Gastrocnemius medialis (tissue), 4 donors: ENCODE results near the gene EFS. TPM values are rescaled to one million over a fixed set of nuclear protein-coding genes. Genes with fewer than 3 reads are reported as not detected.

ENCODE experiments used
- ATAC-seq, 2 donors: fragments of 150-250 bp; one replicate each; pipeline ENCODE4 v1.9.1; 2016
- DNase-seq, 2 donors: peaks; one replicate each; pipeline ENCODE4 v3.0.0-alpha.2; 2019
- H3K27ac ChIP-seq, 4 donors: fragments of 200-600 bp; sonication (generic); 1 replicate in 1 of 4; 2 replicates in 3 of 4; pipeline ENCODE4 v1.5.1; 2016 to 2018; ENCODE audit warnings: mild to moderate bottlenecking in 2 of 4, moderate library complexity in 1 of 4
- H3K27me3 ChIP-seq, 3 donors: fragments of 200-600 bp; sonication (generic) in 2 of 3; 1 replicate in 1 of 3; 2 replicates in 2 of 3; pipeline versions ENCODE4 v1.5.1 to v1.6.0; 2016 to 2019; ENCODE audit warnings: mild to moderate bottlenecking in 1 of 3, moderate library complexity in 1 of 3
- H3K36me3 ChIP-seq, 2 donors: fragments of 200-600 bp; sonication (generic) in 1 of 2; one replicate each; pipeline ENCODE4 v1.5.1; 2017 to 2018
- H3K4me1 ChIP-seq, 2 donors: fragments of 200-600 bp; sonication (generic) in 1 of 2; one replicate each; pipeline ENCODE4 v1.5.1; 2016 to 2017; ENCODE audit warnings: mild to moderate bottlenecking in 2 of 2
- H3K4me3 ChIP-seq, 4 donors: fragments of 200-600 bp; sonication (generic) in 3 of 4; 1 replicate in 1 of 4; 2 replicates in 3 of 4; pipeline ENCODE4 v1.5.1; 2016 to 2019; ENCODE audit warnings: mild to moderate bottlenecking in 2 of 4
- H3K9me3 ChIP-seq, 3 donors: fragments of 200-600 bp; sonication (generic) in 2 of 3; 1 replicate in 1 of 3; 2 replicates in 2 of 3; pipeline ENCODE4 v1.5.1; 2016 to 2019
- POLR2A ChIP-seq, 2 donors: fragments of 450-650 bp; IDR thresholded peaks; one replicate each; pipeline ENCODE4 v1.6.1; 2017; ENCODE audit warnings: antibody characterized with exemption in 2 of 2, mild to moderate bottlenecking in 2 of 2, moderate library complexity in 2 of 2
- in situ Hi-C, 4 donors: fragments of 200-750 bp; cut with MboI; loops; one replicate each; pipeline versions ENCODE4 v1.15.0 to v1.8.0; 2017; ENCODE audit warnings: low sequenced_read_pairs in 4 of 4
- intact Hi-C: fragments of 100-400 bp; cut with DNase I; formaldehyde crosslinking; loops from one replicate; pipeline ENCODE4 v1.15.1; 2023; ENCODE audit warnings: low total_unique reads
- total RNA-seq, 4 donors: library from RNA; depleted of rRNA; stranded (reverse); fragments of >200 nt; gene quantifications; one replicate each; pipeline versions ENCODE4 v1.1.0 to v1.2.3, GENCODE V29; 2016
- TF ChIP-seq, protein P1 (sequence below), 5 experiments: fragments of 450-650 bp in 3 of 5; fragments of 200-600 bp in 2 of 5; sonication (generic) in 2 of 5; IDR thresholded peaks in 4 of 5; conservative IDR thresholded peaks in 1 of 5; 1 replicate in 4 of 5; 2 replicates in 1 of 5; pipeline ENCODE4 v1.5.1; 2016 to 2019; ENCODE audit warnings: antibody characterized with exemption in 5 of 5, mild to moderate bottlenecking in 3 of 5, moderate library complexity in 3 of 5

EFS gene
- total RNA-seq, 4 donors from 2014 or later, result 0.31 to 4.1 (median 1.6) TPM

GRCh38 chr14:23324993-23325392 lies 40.0 kb downstream of the EFS start:
- in situ Hi-C loops, result loop anchor here (5.0 to 25.0 kb wide), 10 partner anchors 57 to 1112 kb away; partner anchors contain the start of genes AP1G2 (in 2 of the 4), NGDN (in 2 of the 4), THTPA (in 2 of the 4) and ZFHX2 (in 2 of the 4)
- no peak for DNase-seq
- H3K36me3 ChIP-seq, result peaks cover 0 to 34% of the 10 kb centered on the region in 2 donors
- intact Hi-C loops, result loop anchor here (5.0 to 10.0 kb wide), 3 partner anchors 58 to 560 kb away; partner anchors contain the start of genes OXA1L and THTPA
- no peaks in the 10 kb centered on the region for H3K9me3 ChIP-seq
- no peak overlapping the region for H3K4me3 ChIP-seq
- H3K4me1 ChIP-seq, result peaks cover 13 to 25% of the 10 kb centered on the region in 2 donors
- no peak overlapping the region for H3K27ac ChIP-seq
- H3K27me3 ChIP-seq, result no peaks in the 10 kb centered on the region
- no peak for ATAC-seq
- no peak for TF ChIP-seq POLR2A (IDR thresholded peaks at IDR 0.05)
- TF ChIP-seq, protein P1, sequence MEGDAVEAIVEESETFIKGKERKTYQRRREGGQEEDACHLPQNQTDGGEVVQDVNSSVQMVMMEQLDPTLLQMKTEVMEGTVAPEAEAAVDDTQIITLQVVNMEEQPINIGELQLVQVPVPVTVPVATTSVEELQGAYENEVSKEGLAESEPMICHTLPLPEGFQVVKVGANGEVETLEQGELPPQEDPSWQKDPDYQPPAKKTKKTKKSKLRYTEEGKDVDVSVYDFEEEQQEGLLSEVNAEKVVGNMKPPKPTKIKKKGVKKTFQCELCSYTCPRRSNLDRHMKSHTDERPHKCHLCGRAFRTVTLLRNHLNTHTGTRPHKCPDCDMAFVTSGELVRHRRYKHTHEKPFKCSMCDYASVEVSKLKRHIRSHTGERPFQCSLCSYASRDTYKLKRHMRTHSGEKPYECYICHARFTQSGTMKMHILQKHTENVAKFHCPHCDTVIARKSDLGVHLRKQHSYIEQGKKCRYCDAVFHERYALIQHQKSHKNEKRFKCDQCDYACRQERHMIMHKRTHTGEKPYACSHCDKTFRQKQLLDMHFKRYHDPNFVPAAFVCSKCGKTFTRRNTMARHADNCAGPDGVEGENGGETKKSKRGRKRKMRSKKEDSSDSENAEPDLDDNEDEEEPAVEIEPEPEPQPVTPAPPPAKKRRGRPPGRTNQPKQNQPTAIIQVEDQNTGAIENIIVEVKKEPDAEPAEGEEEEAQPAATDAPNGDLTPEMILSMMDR (IDR thresholded peaks at IDR 0.05 in 4 of 5, conservative IDR thresholded peaks at IDR 0.05 in 1 of 5), result no peak

DNA sequence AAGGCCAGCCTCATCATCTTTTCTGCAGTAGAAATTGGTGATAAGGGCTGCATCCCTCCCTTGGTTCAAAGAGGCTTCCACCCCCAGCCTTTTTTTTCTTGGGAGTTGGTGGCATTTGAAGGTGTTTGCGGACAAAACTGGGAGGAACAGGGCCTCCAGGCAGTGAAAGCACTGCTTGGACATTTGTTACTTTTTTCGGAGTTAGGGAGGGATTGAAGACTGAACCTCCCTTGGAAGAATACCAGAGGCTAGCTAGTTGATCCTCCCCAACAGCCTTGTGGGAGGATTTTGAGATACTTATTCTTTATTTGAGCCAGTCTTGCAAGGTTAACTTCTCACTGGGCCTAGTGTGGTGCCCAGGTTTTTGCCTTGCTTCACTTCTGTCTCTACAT lies 40.5 kb downstream of the EFS start:
- TF ChIP-seq POLR2A (IDR thresholded peaks at IDR 0.05), result no peak
- TF ChIP-seq, protein P1 (IDR thresholded peaks at IDR 0.05 in 4 of 5, conservative IDR thresholded peaks at IDR 0.05 in 1 of 5), result no peak
- H3K27me3 ChIP-seq, result no peaks in the 10 kb centered on the region
- ATAC-seq (no peak), DNase-seq (no peak)
- intact Hi-C loops, result loop anchor here (5.0 to 10.0 kb wide), 2 partner anchors 233 to 560 kb away; partner anchors contain the start of genes OXA1L and THTPA
- no peak overlapping the region for H3K4me3 ChIP-seq
- peaks cover 0 to 34% of the 10 kb centered on the region in 2 donors for H3K36me3 ChIP-seq
- no peaks in the 10 kb centered on the region for H3K9me3 ChIP-seq
- peaks cover 13 to 25% of the 10 kb centered on the region in 2 donors for H3K4me1 ChIP-seq
- no peak overlapping the region for H3K27ac ChIP-seq
- in situ Hi-C loops, result loop anchor here in 3 of 4 donors (10.0 to 25.0 kb wide), 7 partner anchors 140 to 1113 kb away; partner anchors contain the start of genes NGDN (in 2 of the 3), ABHD4 (in 1 of the 3), AP1G2 (in 1 of the 3) and CBLN3 (in 1 of the 3)

DNA sequence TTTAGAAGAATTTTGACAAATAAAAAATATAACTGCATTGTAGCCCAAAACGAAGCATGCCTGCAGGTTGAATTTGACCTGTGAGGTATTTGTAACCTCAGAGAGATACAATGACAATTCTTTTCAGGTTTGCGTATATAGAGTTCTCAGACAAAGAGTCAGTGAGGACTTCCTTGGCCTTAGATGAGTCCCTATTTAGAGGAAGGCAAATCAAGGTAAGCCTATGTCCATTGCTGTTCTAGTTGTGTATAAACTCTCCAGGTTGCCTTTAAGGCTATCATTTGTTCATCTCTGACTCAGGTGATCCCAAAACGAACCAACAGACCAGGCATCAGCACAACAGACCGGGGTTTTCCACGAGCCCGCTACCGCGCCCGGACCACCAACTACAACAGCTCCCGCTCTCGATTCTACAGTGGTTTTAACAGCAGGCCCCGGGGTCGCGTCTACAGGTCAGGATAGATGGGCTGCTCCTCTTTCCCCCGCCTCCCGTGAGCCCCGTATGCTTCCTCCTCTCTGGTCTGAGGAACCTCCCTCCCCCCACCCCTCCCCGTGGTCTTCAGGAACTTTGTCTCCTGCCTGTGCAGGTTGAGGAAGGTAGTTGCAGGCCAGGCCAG lies 41.0 kb downstream of the EFS start:
- ATAC-seq (no peak), DNase-seq (no peak)
- Histone ChIP-seq H3K27me3 (no peaks in the 10 kb centered on the region), H3K4me3 (no peak overlapping the region), H3K36me3 (peaks cover 0 to 34% of the 10 kb centered on the region in 2 donors), H3K4me1 (peaks cover 13 to 25% of the 10 kb centered on the region in 2 donors), H3K27ac (no peak overlapping the region), H3K9me3 (no peaks in the 10 kb centered on the region)
- in situ Hi-C loops (loop anchor here in 3 of 4 donors (10.0 to 25.0 kb wide), 7 partner anchors 141 to 1113 kb away; partner anchors contain the start of genes NGDN (in 2 of the 3), ABHD4 (in 1 of the 3), AP1G2 (in 1 of the 3) and CBLN3 (in 1 of the 3)), intact Hi-C loops (loop anchor here (5.0 to 10.0 kb wide), 2 partner anchors 233 to 559 kb away; partner anchors contain the start of genes OXA1L and THTPA)
- no peak for TF ChIP-seq POLR2A (IDR thresholded peaks at IDR 0.05)
- TF ChIP-seq, protein P1 (IDR thresholded peaks at IDR 0.05 in 4 of 5, conservative IDR thresholded peaks at IDR 0.05 in 1 of 5), result no peak

DNA sequence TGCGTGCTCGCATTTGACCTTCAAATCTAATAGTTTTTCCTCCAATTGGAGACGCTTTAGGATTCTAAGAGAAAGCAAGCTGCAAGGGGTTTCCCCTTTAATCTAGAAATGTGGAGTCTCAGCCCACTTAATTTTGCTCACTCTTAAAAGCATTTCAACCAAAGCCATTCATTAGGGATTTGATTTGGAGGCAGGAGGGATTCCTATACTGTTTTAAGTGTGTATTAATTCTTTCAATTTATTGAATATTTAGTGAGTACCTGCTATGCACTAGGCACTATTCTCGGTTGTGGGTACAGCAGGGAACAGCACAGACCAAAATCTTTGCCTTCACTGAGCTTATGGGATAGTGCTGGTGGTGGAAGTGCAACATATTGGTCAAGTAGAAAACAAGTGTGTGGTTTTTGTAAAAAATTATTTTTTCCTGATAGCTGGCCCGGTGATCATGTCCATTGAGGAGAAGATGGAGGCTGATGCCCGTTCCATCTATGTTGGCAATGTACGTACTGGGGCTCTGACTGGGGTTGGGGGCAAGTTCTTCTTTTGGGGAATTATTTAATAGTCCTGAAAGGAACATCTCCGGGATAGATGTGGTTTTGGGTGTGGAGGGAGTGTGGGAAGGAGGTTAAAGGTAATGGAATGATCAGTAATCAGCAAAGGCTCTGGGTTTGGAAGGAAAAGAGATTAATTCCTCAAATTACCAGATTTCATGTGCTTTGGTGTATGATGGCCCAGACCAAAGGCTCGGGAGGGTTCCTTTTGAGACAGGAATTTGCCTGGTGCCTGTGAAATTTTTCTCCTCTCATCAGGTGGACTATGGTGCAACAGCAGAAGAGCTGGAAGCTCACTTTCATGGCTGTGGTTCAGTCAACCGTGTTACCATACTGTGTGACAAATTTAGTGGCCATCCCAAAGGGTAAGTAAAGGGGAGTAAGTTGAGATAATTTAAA lies 42.1 kb downstream of the EFS start:
- TF ChIP-seq, protein P1 (IDR thresholded peaks at IDR 0.05 in 4 of 5, conservative IDR thresholded peaks at IDR 0.05 in 1 of 5), result no peak
- no peak for TF ChIP-seq POLR2A (IDR thresholded peaks at IDR 0.05)
- H3K36me3 ChIP-seq, result peaks cover 0 to 34% of the 10 kb centered on the region in 2 donors
- no peak for ATAC-seq
- H3K9me3 ChIP-seq, result no peaks in the 10 kb centered on the region
- no peak for DNase-seq
- H3K27ac ChIP-seq, result peak overlapping the region; percentile 98 to 100 (median 99)
- no peaks in the 10 kb centered on the region for H3K27me3 ChIP-seq
- H3K4me3 ChIP-seq, result peak overlapping the region; percentile 90 to 100 (median 96)
- intact Hi-C loops (loop anchor here (5.0 to 10.0 kb wide), 2 partner anchors 234 to 558 kb away; partner anchors contain the start of genes OXA1L and THTPA), in situ Hi-C loops (loop anchor here in 3 of 4 donors (10.0 to 25.0 kb wide), 7 partner anchors 142 to 1114 kb away; partner anchors contain the start of genes NGDN (in 2 of the 3), ABHD4 (in 1 of the 3), AP1G2 (in 1 of the 3) and CBLN3 (in 1 of the 3))
- H3K4me1 ChIP-seq, result peaks cover 13 to 25% of the 10 kb centered on the region in 2 donors
